Measurements from ENCODE around the gene TMEM117. TPM values are rescaled to one million over a fixed set of nuclear protein-coding genes. Genes with fewer than 3 reads are reported as not detected.

Gene TMEM117
- total RNA-seq, 2 donors from 2014 or later = 1.3 to 2.7 TPM

DNA sequence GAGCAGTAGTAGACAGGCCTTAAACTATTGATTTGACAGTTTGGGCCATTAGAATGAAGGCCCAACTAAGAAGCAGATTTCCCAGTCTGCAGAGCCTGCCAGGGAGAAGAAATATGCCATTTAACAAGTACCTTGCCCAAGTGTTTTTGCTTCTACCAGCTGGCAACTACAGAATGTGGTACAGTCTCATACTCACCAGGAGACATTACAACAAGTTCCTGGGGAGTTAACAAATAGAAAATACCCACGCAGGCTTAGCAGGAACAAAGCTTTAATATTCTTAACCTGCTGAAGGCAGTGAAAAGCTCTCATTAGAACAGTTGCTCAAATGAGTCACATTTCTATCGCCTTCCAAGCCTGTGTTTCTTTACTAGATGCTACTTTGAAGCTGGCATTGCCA lies 241.0 kb downstream of the TMEM117 start:
- ATAC-seq (replicated peaks in 1 of 2) (no peak), DNase-seq (no peak)
- peaks cover 1 to 2% of the 10 kb centered on the region in 2 donors for H3K36me3 Mint-ChIP-seq (ENCODE audit: insufficient read depth in 2 of 2)
- H3K4me3 Mint-ChIP-seq = no peak overlapping the region
- no peaks in the 10 kb centered on the region for H3K27me3 Mint-ChIP-seq (ENCODE audit: low read depth)
- H3K9me3 Mint-ChIP-seq = peaks cover 0 to 1% of the 10 kb centered on the region in 2 donors
- no peaks in the 10 kb centered on the region for H3K4me1 Mint-ChIP-seq (ENCODE audit: low read depth)
- H3K27ac Mint-ChIP-seq = no peak overlapping the region

DNA sequence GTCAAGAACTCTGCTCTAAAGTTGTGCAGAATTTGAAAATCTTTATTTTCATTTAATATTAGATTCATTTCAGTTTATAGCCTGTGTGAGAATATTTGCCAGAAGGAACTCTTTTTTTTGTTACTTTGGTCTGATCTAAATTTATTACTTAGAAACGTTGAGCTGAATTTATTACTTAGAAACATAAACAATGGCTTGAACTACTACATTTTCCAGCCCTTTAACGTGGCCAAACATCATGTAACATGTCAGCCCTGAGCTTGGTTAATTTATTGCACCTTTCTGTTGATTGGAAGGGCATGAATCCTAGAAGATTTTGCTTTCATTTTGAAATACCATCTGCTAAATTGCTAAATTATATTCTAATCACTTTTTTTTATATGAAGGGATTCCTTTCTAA lies 241.4 kb downstream of the TMEM117 start:
- Mint-ChIP-seq H3K4me3 (no peak overlapping the region), H3K27ac (no peak overlapping the region), H3K4me1 (ENCODE audit: low read depth) (no peaks in the 10 kb centered on the region), H3K27me3 (ENCODE audit: low read depth) (no peaks in the 10 kb centered on the region), H3K36me3 (ENCODE audit: insufficient read depth in 2 of 2) (peaks cover 1 to 2% of the 10 kb centered on the region in 2 donors), H3K9me3 (peaks cover 0 to 1% of the 10 kb centered on the region in 2 donors)
- DNase-seq = no peak
- no peak for ATAC-seq (replicated peaks in 1 of 2)

DNA sequence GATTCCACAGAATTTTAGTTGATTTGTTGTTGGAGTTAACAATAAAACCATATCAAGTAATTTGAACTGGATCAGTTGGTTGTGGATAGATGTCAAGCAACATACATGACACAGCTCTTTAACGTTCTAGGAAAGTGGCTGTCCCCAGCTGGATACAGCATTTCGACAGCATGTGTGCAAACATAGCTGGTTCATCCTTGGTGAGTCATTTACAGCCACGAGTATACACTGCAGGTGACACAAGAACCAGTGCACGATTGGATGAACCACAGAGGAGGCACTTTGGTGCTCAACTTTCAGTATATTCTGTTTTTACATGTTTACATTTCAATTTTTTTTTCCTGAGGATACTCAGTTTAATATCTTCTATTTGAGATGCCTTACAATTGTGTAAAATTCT lies 242.4 kb downstream of the TMEM117 start:
- H3K36me3 Mint-ChIP-seq (ENCODE audit: insufficient read depth in 2 of 2) = peaks cover 1 to 2% of the 10 kb centered on the region in 2 donors
- H3K27me3 Mint-ChIP-seq (ENCODE audit: low read depth) = no peaks in the 10 kb centered on the region
- ATAC-seq (replicated peaks in 1 of 2) (no peak), DNase-seq (no peak)
- peaks cover 0 to 1% of the 10 kb centered on the region in 2 donors for H3K9me3 Mint-ChIP-seq
- no peaks in the 10 kb centered on the region for H3K4me1 Mint-ChIP-seq (ENCODE audit: low read depth)
- H3K4me3 Mint-ChIP-seq = no peak overlapping the region
- no peak overlapping the region for H3K27ac Mint-ChIP-seq

DNA sequence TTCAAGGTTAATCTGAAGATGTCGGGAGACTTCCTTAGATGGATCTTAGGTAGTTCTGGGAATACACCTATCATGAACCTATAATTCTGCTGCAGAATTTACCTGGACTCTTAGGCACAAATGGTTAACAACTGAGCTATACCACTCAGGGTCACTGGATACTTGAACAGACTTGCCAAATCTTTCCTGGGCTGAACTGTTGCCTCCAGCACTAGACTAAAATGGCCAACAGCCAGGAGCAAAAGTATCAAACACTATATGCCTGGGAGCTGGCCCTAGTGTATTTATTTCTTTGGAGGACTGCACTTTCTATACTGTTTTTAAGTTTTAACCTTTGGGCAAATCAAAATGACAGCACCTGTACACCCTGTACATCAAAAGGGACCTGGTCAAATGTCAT lies 252.8 kb downstream of the TMEM117 start:
- DNase-seq (no peak), ATAC-seq (replicated peaks in 1 of 2) (no peak)
- no peaks in the 10 kb centered on the region for H3K27me3 Mint-ChIP-seq (ENCODE audit: low read depth)
- no peaks in the 10 kb centered on the region for H3K36me3 Mint-ChIP-seq (ENCODE audit: insufficient read depth in 2 of 2)
- H3K4me3 Mint-ChIP-seq = no peak overlapping the region
- H3K9me3 Mint-ChIP-seq = no peaks in the 10 kb centered on the region
- no peaks in the 10 kb centered on the region for H3K4me1 Mint-ChIP-seq (ENCODE audit: low read depth)
- no peak overlapping the region for H3K27ac Mint-ChIP-seq

DNA sequence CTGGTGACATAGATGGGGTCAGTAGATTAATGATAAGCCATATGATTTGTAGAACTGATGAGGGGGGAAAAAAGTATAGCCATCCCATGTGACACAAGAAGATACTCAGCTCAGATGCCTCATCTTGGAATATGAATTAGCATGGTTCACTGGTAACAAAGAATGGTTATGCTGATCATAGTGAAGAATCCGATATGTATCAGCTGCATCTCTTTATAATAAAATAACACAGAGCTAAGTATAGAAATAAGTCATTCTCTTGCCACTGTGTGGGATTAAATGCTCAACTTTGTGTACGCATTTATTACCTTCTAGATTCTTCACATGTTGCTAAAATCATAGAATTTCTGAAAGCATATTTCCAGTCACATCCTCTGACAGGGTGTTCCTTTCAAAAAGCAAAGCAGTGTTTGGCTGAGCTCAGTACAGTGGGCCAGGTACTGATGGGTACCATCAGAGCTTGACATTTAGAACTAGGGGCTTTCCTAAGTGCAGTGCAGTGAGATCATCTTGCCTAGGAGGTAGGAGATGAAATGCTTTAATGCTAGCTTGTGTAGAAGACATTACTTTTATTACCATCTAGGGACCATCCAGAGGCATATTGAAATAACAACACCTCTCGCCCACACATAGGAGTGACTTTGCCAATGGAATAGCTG lies 256.2 kb downstream of the TMEM117 start:
- H3K4me3 Mint-ChIP-seq = no peak overlapping the region
- H3K36me3 Mint-ChIP-seq (ENCODE audit: insufficient read depth in 2 of 2) = peaks cover 0 to 4% of the 10 kb centered on the region in 2 donors
- no peaks in the 10 kb centered on the region for H3K4me1 Mint-ChIP-seq (ENCODE audit: low read depth)
- DNase-seq = no peak
- no peaks in the 10 kb centered on the region for H3K27me3 Mint-ChIP-seq (ENCODE audit: low read depth)
- H3K27ac Mint-ChIP-seq = no peak overlapping the region
- H3K9me3 Mint-ChIP-seq = peaks cover 2% of the 10 kb centered on the region in 2 donors
- no peak for ATAC-seq (replicated peaks in 1 of 2)

DNA sequence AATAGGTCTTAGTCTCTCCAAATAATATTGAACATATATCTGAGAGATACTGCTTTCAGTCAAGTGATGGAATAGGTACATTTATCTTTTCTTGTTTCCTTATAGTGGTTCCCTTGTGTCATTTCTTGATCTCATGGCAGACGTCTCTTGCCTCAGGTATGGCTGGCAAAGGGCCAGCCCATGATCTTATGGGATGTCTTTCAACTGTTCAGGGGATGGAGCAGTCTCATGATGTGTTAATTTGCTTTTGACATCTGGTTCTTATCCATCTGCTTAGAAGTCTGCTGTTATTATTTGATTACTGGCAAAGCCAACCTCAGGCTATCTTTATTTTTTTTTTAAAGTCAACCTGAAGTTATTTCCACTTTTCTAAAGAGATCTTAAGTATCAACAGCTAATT lies 262.9 kb downstream of the TMEM117 start:
- H3K36me3 Mint-ChIP-seq (ENCODE audit: insufficient read depth in 2 of 2) = peaks cover 0 to 4% of the 10 kb centered on the region in 2 donors
- ATAC-seq (replicated peaks in 1 of 2) (no peak), DNase-seq (no peak)
- H3K4me3 Mint-ChIP-seq = no peak overlapping the region
- H3K4me1 Mint-ChIP-seq (ENCODE audit: low read depth) = no peaks in the 10 kb centered on the region
- no peaks in the 10 kb centered on the region for H3K27me3 Mint-ChIP-seq (ENCODE audit: low read depth)
- H3K9me3 Mint-ChIP-seq = peaks cover 2 to 5% of the 10 kb centered on the region in 2 donors
- H3K27ac Mint-ChIP-seq = no peak overlapping the region

DNA sequence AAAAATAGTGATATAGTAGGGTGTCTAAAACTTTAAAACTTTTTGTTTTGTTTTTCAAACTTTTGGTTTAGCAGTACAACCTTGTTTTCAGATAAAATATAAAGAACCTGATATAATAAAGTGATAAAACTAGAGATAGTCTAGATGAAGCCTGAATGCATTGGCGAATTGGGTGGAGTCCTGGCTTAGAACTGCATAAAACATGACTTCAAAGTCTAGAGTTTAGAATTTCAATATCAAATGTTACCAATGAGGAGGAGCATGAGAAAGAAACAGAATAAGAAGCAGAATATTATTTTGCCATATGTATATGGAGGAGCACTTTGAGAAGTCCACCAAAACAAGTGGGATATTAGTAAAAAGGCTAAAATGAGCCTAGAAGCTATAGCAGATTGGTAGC lies 263.6 kb downstream of the TMEM117 start:
- H3K9me3 Mint-ChIP-seq = peaks cover 2 to 5% of the 10 kb centered on the region in 2 donors

DNA sequence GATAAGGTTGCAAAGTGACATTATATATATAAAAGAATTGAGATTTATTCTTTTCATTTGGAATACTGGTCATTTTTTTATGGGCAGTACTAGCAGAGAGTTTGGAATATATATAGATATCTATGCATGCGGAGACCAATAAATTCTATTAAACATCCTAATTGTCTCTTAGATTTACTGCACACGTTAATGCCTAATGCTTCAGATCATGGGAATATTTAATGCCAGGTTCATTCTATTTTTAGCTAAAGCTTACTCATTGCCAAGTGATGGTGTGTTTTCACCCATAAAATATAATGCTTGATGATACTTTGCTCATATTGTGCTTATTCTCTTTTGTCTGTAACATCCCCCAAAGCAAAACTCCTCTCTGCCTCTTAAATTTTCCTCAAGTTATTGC lies 264.4 kb downstream of the TMEM117 start:
- DNase-seq (no peak), ATAC-seq (replicated peaks in 1 of 2) (no peak)
- no peak overlapping the region for H3K4me3 Mint-ChIP-seq
- H3K27me3 Mint-ChIP-seq (ENCODE audit: low read depth) = no peaks in the 10 kb centered on the region
- peaks cover 0 to 3% of the 10 kb centered on the region in 2 donors for H3K36me3 Mint-ChIP-seq (ENCODE audit: insufficient read depth in 2 of 2)
- no peaks in the 10 kb centered on the region for H3K4me1 Mint-ChIP-seq (ENCODE audit: low read depth)
- H3K9me3 Mint-ChIP-seq = peaks cover 2 to 4% of the 10 kb centered on the region in 2 donors
- no peak overlapping the region for H3K27ac Mint-ChIP-seq

More for the DNA sequence above, 263.6 kb downstream of the TMEM117 start:
- DNase-seq (no peak), ATAC-seq (replicated peaks in 1 of 2) (no peak)
- Mint-ChIP-seq H3K27ac (no peak overlapping the region), H3K36me3 (ENCODE audit: insufficient read depth in 2 of 2) (peaks cover 0 to 4% of the 10 kb centered on the region in 2 donors), H3K27me3 (ENCODE audit: low read depth) (no peaks in the 10 kb centered on the region), H3K4me1 (ENCODE audit: low read depth) (no peaks in the 10 kb centered on the region), H3K4me3 (no peak overlapping the region)

DNA sequence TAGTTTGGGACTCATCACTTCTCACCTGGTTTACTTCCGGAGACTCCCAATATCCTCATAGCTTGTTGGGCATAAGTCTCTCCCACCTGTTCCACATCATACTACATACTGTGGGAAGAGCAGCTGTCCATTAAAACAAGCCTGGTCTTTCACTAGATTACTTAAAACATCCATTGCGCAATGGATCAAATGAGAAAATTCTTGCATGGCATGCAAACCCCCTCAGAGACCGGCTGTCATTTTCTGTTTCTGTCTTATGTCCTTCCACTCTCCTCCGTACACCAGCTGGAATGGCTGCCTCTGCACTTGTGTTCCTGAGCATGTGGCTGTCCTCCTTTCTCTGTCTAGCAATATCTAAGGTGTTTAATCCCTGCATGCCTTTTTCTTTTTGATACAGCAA lies 265.6 kb downstream of the TMEM117 start:
- DNase-seq (no peak), ATAC-seq (replicated peaks in 1 of 2) (no peak)
- Mint-ChIP-seq H3K4me1 (ENCODE audit: low read depth) (no peaks in the 10 kb centered on the region), H3K27ac (no peak overlapping the region), H3K27me3 (ENCODE audit: low read depth) (no peaks in the 10 kb centered on the region), H3K4me3 (no peak overlapping the region), H3K9me3 (peaks cover 0 to 3% of the 10 kb centered on the region in 2 donors), H3K36me3 (ENCODE audit: insufficient read depth in 2 of 2) (no peaks in the 10 kb centered on the region)

DNA sequence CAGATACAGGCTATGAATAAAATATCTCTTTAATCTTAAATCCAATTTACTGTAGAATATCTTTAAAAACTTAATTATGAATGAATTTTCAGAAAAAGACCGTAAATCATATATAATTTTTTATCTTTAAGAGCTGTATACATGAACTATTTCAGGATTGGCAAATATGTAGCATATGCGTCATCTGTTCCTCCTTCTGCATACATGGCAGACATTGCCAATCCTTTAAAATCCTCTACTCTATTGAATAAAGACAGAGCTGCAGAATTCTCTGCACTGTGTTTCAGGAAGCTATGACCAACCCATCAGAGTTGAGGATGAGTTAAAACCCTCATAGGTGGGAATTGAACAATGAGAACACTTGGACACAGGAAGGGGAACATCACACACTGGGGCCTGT lies 279.0 kb downstream of the TMEM117 start:
- Mint-ChIP-seq H3K27ac (no peak overlapping the region), H3K27me3 (ENCODE audit: low read depth) (no peaks in the 10 kb centered on the region), H3K4me3 (no peak overlapping the region), H3K36me3 (ENCODE audit: insufficient read depth in 2 of 2) (peaks cover 2 to 5% of the 10 kb centered on the region in 2 donors), H3K4me1 (ENCODE audit: low read depth) (no peaks in the 10 kb centered on the region), H3K9me3 (peaks cover 4 to 6% of the 10 kb centered on the region in 2 donors)
- no peak for ATAC-seq (replicated peaks in 1 of 2)
- DNase-seq = no peak

DNA sequence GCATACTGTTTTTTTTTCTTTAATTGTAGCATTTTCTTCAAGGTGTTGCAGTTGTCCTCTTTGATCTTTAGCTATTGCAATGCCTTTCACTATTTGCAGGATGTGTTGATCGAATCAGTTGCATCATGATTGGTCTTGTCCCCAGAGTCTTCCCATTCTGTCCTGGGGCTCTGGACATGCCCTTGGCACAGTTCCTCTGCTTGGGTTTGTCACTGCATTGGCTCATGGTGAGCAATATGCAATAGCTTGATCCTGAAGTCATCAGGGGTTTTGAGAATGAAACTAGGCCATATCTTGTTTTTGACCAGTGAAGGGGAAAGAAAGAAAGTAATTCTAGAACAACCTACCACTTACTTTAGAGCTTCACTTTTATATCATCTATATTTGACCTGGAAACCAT lies 281.5 kb downstream of the TMEM117 start:
- Mint-ChIP-seq H3K9me3 (peaks cover 9 to 13% of the 10 kb centered on the region in 2 donors), H3K27ac (no peak overlapping the region), H3K27me3 (ENCODE audit: low read depth) (no peaks in the 10 kb centered on the region), H3K4me1 (ENCODE audit: low read depth) (no peaks in the 10 kb centered on the region), H3K4me3 (no peak overlapping the region), H3K36me3 (ENCODE audit: insufficient read depth in 2 of 2) (peaks cover 5 to 6% of the 10 kb centered on the region in 2 donors)
- DNase-seq = no peak
- ATAC-seq (replicated peaks in 1 of 2) = no peak

DNA sequence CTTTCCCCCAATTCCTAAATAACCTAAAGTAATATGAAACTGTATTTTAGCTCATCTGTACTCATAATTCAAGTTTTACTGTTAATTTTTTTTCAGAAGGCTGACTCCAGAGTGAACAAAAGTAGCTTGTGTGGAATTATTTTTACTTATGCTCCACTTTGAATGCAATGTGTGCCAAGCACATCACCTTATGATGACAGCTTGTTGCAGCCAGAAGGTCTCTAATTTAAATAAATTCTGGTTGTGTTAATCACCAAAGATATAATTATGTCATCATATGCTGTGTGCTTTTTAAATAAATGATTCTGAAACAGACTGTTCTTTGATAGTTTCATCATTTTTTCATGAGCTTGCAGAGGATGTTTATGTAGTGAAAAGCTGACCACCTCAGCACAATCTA lies 283.1 kb downstream of the TMEM117 start:
- no peaks in the 10 kb centered on the region for H3K27me3 Mint-ChIP-seq (ENCODE audit: low read depth)
- no peak for ATAC-seq (replicated peaks in 1 of 2)
- H3K9me3 Mint-ChIP-seq = peaks cover 9 to 13% of the 10 kb centered on the region in 2 donors
- H3K27ac Mint-ChIP-seq = no peak overlapping the region
- no peak overlapping the region for H3K4me3 Mint-ChIP-seq
- H3K4me1 Mint-ChIP-seq (ENCODE audit: low read depth) = no peaks in the 10 kb centered on the region
- no peak for DNase-seq
- H3K36me3 Mint-ChIP-seq (ENCODE audit: insufficient read depth in 2 of 2) = peaks cover 5 to 6% of the 10 kb centered on the region in 2 donors

DNA sequence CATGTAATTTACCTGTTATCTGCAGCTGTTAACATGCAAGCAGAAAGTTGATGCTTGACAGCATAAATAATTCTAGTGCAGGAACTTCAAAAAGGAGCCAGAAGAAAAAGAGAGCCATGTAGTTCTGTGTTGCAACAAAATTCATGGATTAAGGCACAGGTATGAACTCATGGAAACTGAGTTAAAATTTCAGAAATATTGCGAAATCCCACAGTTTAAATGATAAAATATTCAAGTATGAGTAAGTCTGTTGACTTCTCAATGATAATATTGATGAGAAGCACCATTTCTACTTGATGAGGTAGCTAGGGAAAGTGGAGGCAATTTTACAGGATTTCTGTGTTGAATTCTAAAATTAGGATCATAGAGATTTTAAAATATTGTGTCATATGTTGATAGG lies 290.9 kb downstream of the TMEM117 start:
- Mint-ChIP-seq H3K27me3 (ENCODE audit: low read depth) (no peaks in the 10 kb centered on the region), H3K9me3 (peaks cover 3 to 9% of the 10 kb centered on the region in 2 donors), H3K36me3 (ENCODE audit: insufficient read depth in 2 of 2) (peaks cover 0 to 6% of the 10 kb centered on the region in 2 donors), H3K27ac (peak overlapping the region; percentile 33), H3K4me1 (ENCODE audit: low read depth) (no peaks in the 10 kb centered on the region), H3K4me3 (no peak overlapping the region)
- ATAC-seq (replicated peaks in 1 of 2) (no peak), DNase-seq (no peak)

All from activated T-cell treated with anti-CD3 and anti-CD28 coated beads, Interleukin-2, amount 50 U/mL, for 72 hours (primary cell).